Choroid plexus epithelial cell (primary cell): ENCODE results near the gene ANO1.

Experiments
- DNase-seq: peaks from one replicate; pipeline ENCODE4 v3.0.0-alpha.2; 2010; ENCODE audit warnings: low read depth
- H3K4me3 ChIP-seq: 2 replicates; pipeline ENCODE4 v1.5.1; 2011; ENCODE audit warnings: low read depth, mild to moderate bottlenecking, control low read depth, low read length, moderate library complexity
- CTCF ChIP-seq: conservative IDR thresholded peaks from 2 replicates; pipeline ENCODE4 v1.5.1; 2011; ENCODE audit warnings: low read depth, mild to moderate bottlenecking, control low read depth, inconsistent platforms, low read length, moderate library complexity

Gene ANO1

GRCh38 chr11:70072861-70073755 lies 5.0 kb upstream of the ANO1 start:
- TF ChIP-seq CTCF = no peak
- H3K4me3 ChIP-seq = no peak overlapping the region
- peak; percentile 26 for DNase-seq

- TF ChIP-seq CTCF = no peak
- no peak for DNase-seq
- H3K4me3 ChIP-seq = no peak overlapping the region
These were observed 4.2 kb upstream of the ANO1 start for GRCh38 chr11:70073871-70074371.

GRCh38 chr11:70074746-70075145 lies 3.4 kb upstream of the ANO1 start:
- TF ChIP-seq CTCF = no peak
- H3K4me3 ChIP-seq = no peak overlapping the region

DNA sequence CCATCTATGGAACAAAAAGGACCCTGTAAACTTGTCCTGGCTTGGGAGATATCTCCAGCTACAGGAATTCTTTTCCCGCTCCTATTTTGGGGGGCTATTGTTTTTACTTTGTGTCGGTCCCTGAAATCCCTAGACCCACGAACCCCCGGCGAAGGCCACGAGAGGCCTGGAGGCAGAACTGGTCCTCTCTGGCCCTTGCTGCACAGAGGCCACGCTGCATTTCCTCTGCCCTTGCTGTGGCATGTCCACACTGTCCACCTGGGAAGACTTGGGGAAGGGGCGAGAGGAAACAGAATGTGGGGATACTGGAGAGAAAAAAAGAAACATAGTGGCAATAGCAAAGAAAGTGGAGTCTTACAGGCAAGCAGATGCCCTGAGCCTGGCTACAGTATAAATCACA lies 2.3 kb upstream of the ANO1 start:
- DNase-seq = no peak
- H3K4me3 ChIP-seq = no peak overlapping the region
- TF ChIP-seq CTCF = no peak

More at GRCh38 chr11:70074746-70075145, 3.4 kb upstream of the ANO1 start:
- DNase-seq = no peak

GRCh38 chr11:70076461-70076931 lies 1.6 kb upstream of the ANO1 start:
- H3K4me3 ChIP-seq = no peak overlapping the region
- no peak for DNase-seq
- TF ChIP-seq CTCF = no peak

DNA sequence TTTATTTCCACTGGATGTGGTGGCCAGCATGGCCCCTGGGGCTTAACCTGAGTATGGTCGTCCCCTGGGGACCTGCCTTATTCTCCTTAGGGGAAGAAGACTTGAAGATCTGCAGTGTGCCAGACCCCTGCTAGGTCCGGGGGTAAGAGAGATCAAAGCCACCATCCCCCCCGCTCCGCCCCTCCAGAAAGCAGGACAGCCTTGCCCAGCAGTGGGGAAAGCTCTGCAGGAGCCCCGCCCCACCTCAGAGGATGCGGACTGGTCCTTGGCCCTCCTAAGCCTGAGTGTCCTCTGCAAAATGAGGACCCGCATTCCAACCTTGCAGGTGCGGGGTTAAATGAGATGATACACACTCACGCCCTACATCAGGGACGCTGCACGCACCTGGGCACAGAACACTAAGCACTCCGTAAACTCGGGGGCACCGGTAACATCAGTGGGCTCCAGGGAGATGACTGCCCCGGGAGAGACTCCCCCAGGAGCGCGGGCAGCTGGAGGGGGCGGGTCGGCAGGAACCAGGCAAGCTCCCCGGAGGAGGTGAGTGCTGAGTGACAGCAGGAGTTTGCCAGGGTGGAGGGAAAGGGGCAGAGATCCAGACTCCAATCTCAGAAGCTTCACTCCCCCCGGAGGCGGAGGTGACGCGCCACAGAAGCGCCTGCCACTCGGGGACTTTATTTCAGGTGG lies 564 bp upstream of the ANO1 start:
- DNase-seq = no peak
- TF ChIP-seq CTCF = no peak
- H3K4me3 ChIP-seq = no peak overlapping the region
